Right hindlimb (tissue), 1 donor: ENCODE results near the gene FCN3.
"Not testable (repeated sequence)": the region's sequence is repeated elsewhere in the genome, so short reads cannot be mapped to it uniquely, and the experiment has no call there.

Experiments used
- DNase-seq: peaks from one replicate; pipeline ENCODE4 v3.0.0-alpha.2; 2018

FCN3 gene

GRCh38 chr1:27398405-27399149 is 24.0 kb upstream of the FCN3 start:
- no peak for DNase-seq

GRCh38 chr1:27397749-27398148 is 23.1 kb upstream of the FCN3 start:
- DNase-seq = no peak

GRCh38 chr1:27397110-27397509 is 22.5 kb upstream of the FCN3 start:
- no peak for DNase-seq

- peak; percentile 84 for DNase-seq
These were observed 21.0 kb upstream of the FCN3 start for GRCh38 chr1:27395441-27396195.

GRCh38 chr1:27394925-27395324 is 20.3 kb upstream of the FCN3 start:
- DNase-seq = no peak

GRCh38 chr1:27394282-27394658 is 19.6 kb upstream of the FCN3 start:
- no peak for DNase-seq

- DNase-seq = no peak
These were observed 19.1 kb upstream of the FCN3 start for GRCh38 chr1:27393641-27394281.

- DNase-seq = no peak
These were observed 18.4 kb upstream of the FCN3 start for GRCh38 chr1:27392778-27393635.

- peak; percentile 93 for DNase-seq
These were observed 17.6 kb upstream of the FCN3 start, which contains the start of gene GPR3 for GRCh38 chr1:27392096-27392777. Gene GPR3 (plus strand): TSS chr1:27392622. CDS start chr1:27393799, 1,177 bp downstream.

- peak; percentile 62 for DNase-seq
These were observed 17.0 kb upstream of the FCN3 start for GRCh38 chr1:27391511-27392095.

- DNase-seq = no peak
These were observed 13.8 kb upstream of the FCN3 start for GRCh38 chr1:27388337-27389005.

- not testable (repeated sequence) for DNase-seq
These were observed 10.2 kb upstream of the FCN3 start for GRCh38 chr1:27384797-27385196.

- no peak for DNase-seq
These were observed 9.0 kb upstream of the FCN3 start for GRCh38 chr1:27383661-27384060.

- DNase-seq = peak; percentile 35
These were observed 8.5 kb upstream of the FCN3 start, which contains the start of gene CD164L2 for GRCh38 chr1:27383039-27383605. Gene CD164L2 (minus strand): TSS chr1:27383333. CDS start chr1:27383239, 94 bp downstream.

GRCh38 chr1:27381969-27382762 is 7.5 kb upstream of the FCN3 start:
- DNase-seq = no peak

- DNase-seq = peak; percentile 13
These were observed 6.4 kb upstream of the FCN3 start for GRCh38 chr1:27380766-27381733.

GRCh38 chr1:27380224-27380623 is 5.6 kb upstream of the FCN3 start:
- DNase-seq = peak; percentile 39

- DNase-seq = peak; percentile 16
These were observed 5.0 kb upstream of the FCN3 start for GRCh38 chr1:27379564-27380122.
